Motor neuron (in vitro differentiated cells): ENCODE results near the gene ST6GALNAC3. TPM values are rescaled to one million over a fixed set of nuclear protein-coding genes. Genes with fewer than 3 reads are reported as not detected.
A peak's percentile ranks its signal among the peaks of the same experiment; 100 is the strongest.

Experiments
- ATAC-seq, 8 experiments: fragments of 200-7000 bp; cut with Tn5 transposase; replicated peaks in 6 of 8; 2 replicates each; pipeline ENCODE4 v1.8.0; 2021; ENCODE audit warnings: mild to moderate bottlenecking in 8 of 8, moderate library complexity in 8 of 8
- H3K27ac ChIP-seq, 2 donors: fragments of 250-450 bp; sonication (Bioruptor Pico); 2 replicates each; pipeline ENCODE4 v1.9.0; 2021; ENCODE audit warnings: antibody characterized with exemption in 2 of 2, mild to moderate bottlenecking in 2 of 2, moderate library complexity in 1 of 2
- H3K4me1 ChIP-seq, 2 donors: fragments of 250-450 bp; sonication (Bioruptor Pico); replicated peaks in 1 of 2; 2 replicates each; pipeline ENCODE4 v1.6.1; 2021; ENCODE audit warnings: antibody characterized with exemption in 2 of 2, mild to moderate bottlenecking in 2 of 2, moderate library complexity in 1 of 2
- H3K4me3 ChIP-seq, 5 donors: fragments of 250-450 bp; sonication (Bioruptor Pico); 2 replicates each; pipeline ENCODE4 v1.9.0; 2021; ENCODE audit warnings: antibody characterized with exemption in 5 of 5, mild to moderate bottlenecking in 5 of 5, moderate library complexity in 4 of 5
- WGBS, 10 experiments: fragments of 450-650 bp; shearing (Covaris generic); methylation state at CpG; one replicate each; pipeline ENCODE4 v1.0.0; 2022; 5-methylcytosine and 5-hydroxymethylcytosine counted together
- in situ Hi-C, 9 experiments: fragments of 400-800 bp; cut with MboI; loops; one replicate each; pipeline ENCODE4 v1.15.0; 2021; ENCODE audit warnings: low sequenced_read_pairs in 9 of 9, low pct_unique_long_range_greater_than_20kb in 2 of 9; ENCODE audit not compliant: unreplicated experiment in 9 of 9
- total RNA-seq, 8 experiments: library from RNA; unstranded; fragments of 300-600 nt; gene quantifications; 2 replicates each; pipeline versions ENCODE4 v1.2.3 to v1.2.4, GENCODE V29; 2022

ST6GALNAC3 gene
- total RNA-seq, 8 experiments from 2014 or later, result 0.31 to 39.5 (median 3.9) TPM; not detected in 1

DNA sequence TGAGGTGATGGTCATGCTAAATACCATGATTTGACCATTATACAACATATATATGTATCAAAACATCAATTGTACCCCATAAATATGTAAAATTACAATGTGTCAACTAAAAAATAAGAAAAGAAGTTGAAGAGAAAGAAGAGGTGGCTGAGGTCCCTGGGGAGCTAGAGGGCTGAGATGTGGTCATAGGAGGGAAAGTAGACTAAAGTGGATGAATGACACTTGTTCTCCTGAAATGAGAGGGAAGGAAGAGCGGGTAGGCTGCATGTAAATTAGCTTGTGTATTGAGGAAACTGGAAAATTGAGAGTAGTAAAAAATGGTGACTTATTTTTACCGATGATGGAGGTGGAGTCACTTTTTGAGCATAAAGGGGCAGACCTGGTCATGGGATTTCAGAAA, 117.0 kb downstream of the ST6GALNAC3 start:
- ATAC-seq, result no peak
- in situ Hi-C loops, result no loop called here
- Histone ChIP-seq H3K4me1 (peaks cover 6 to 9% of the 10 kb centered on the region in 2 donors), H3K4me3 (no peak overlapping the region), H3K27ac (no peak overlapping the region)
- 39 to 100% (median 92%) methylated on average over 1 to 2 of the region's 2 CpGs; no CpG with 5 or more reads in 1 of the 10 experiments for WGBS, 10 experiments

DNA sequence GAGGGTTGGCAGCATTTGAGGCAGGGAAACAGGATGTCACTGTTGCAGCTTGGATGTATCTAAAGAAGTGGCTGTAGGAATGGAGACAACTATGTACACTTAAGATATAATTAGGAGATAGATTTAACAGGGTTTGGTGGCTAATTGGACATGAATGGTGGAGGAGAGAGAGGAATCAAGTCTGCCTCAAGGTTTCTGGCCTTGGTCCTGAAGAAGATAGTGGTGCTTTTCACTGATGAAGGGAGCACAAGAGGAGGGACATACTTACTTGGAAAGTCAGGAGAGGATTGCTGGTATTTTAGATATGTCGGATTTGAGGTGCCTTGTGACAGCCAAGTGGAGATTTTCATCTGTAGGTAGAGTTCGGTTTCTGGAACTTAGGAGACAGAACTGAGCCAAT, 123.9 kb downstream of the ST6GALNAC3 start:
- WGBS, 10 experiments, result 10 to 100% (median 90%) methylated on average over 1 to 2 of the region's 2 CpGs; no CpG with 5 or more reads in 3 of the 10 experiments
- Histone ChIP-seq H3K4me1 (peaks cover 4 to 5% of the 10 kb centered on the region in 2 donors), H3K27ac (no peak overlapping the region), H3K4me3 (no peak overlapping the region)
- ATAC-seq, result no peak
- in situ Hi-C loops, result no loop called here

DNA sequence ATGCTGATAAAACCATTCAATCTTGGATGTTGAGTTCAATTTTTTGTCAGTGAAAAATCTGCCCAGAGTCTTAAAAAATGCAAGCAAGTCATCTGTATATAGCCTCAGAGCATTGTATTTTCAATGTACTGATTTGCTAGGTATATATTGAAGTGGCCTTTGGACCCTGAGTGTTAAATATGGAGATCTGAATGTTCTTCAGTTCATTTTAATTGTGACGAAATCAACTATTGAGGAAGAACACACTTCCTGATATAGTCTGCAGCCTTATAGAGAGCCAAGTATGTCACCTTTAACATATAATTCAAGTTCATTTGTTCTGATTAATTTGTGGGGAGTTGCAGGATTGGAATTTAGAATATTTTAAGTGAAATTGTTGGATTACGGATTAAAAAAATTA, 128.1 kb downstream of the ST6GALNAC3 start:
- Histone ChIP-seq H3K4me1 (no peaks in the 10 kb centered on the region), H3K4me3 (no peak overlapping the region), H3K27ac (no peak overlapping the region)
- in situ Hi-C loops, result no loop called here
- peak in 1 of 8 experiments; percentile 11 for ATAC-seq
- WGBS, 10 experiments, result 50 to 100% (median 95%) methylated on average over 1 to 2 of the region's 2 CpGs; no CpG with 5 or more reads in 3 of the 10 experiments

DNA sequence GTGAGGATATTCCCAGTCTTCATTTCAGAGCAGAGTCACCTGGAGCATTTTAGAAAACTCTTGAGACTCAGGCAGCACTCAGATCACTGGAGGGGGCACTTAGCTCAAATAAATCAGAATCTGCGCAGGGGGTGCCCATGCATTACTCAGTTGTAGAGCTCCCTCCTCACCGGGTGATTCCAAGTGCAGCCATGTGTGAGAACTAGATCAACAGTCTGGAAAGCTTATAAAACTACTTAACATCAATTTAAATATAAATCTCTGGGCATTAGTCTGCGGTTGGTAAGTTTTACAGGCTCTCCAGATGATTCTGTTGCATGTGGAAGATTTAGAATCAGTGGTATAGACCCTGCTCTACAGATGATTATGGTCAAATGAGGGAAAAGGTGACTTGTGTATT, 128.6 kb downstream of the ST6GALNAC3 start:
- peak in 1 of 8 experiments; percentile 89 for ATAC-seq
- in situ Hi-C loops, result no loop called here
- 0 to 100% (median 78%) methylated on average over 1 to 3 of the region's 3 CpGs for WGBS, 10 experiments

DNA sequence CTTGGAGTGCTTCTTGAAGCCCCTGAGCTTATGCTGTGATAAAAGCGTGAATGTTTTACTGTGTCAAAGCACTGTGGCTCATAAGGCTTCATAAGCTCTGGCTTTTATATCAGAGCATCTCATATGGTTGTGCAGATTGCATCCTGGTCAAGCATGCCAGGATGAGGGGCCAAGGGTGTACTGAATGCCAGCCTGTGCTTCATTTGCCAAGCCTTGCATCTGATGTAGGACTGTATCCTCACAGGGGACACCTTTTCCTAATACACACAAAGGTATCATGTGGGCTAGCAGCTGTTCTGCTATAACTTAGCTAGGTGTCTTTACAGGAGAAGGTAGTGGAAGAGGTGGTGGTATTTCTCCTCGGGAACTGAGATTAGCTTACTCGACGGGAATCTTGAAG, 134.7 kb downstream of the ST6GALNAC3 start:
- Histone ChIP-seq H3K4me1 (no peaks in the 10 kb centered on the region), H3K4me3 (no peak overlapping the region), H3K27ac (no peak overlapping the region)
- no peak for ATAC-seq
- WGBS, 10 experiments, result 0 to 100% (median 89%) methylated on average over 1 to 4 of the region's 4 CpGs; no CpG with 5 or more reads in 4 of the 10 experiments
- in situ Hi-C loops, result no loop called here

More for the DNA sequence above, 128.6 kb downstream of the ST6GALNAC3 start:
- no peak overlapping the region for H3K4me3 ChIP-seq
- no peaks in the 10 kb centered on the region for H3K4me1 ChIP-seq
- no peak overlapping the region for H3K27ac ChIP-seq

DNA sequence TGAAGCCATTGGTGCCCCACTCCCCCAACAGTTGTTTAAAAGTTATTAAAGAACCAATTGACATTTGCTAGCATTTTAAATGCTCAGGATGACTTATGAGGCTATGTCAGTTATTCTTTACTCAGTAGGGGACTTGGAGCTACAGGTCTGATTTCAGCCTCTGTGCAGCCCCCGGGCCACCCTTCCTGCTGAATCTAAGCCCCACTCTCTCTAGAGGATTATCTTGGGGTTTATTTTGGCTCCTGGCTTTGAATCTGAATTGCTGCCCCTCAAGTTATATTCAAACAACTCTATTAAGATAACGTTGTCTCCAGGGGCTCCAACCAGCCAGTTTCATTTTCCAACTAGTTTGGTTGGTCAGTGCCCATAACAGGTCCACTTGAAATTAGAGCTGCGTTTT, 135.1 kb downstream of the ST6GALNAC3 start:
- in situ Hi-C loops, result no loop called here
- WGBS, 10 experiments, result 0 to 93% (median 74%) methylated on average over 1 to 3 of the region's 3 CpGs; no CpG with 5 or more reads in 2 of the 10 experiments

DNA sequence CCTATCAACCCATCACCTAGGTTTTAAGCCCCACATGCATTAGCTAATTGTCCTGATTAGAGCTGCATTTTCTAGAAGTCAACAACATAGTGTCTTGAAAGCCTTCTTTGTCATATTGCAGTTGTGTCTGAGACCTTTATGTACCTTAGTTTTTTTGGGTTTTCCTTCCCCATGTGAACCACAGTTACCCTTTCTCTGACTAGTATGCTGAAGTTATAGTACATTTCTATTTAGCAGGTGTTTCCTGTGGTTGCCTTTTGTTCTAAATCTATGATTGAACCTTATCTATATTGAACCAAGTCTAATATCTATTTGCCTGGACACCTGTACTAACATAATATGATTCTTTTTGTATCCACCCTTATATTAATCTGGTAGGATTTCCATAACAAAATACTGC, 135.6 kb downstream of the ST6GALNAC3 start:
- no peak overlapping the region for H3K4me3 ChIP-seq
- H3K4me1 ChIP-seq, result no peaks in the 10 kb centered on the region
- in situ Hi-C loops, result no loop called here
- ATAC-seq, result no peak
- no peak overlapping the region for H3K27ac ChIP-seq

More for the DNA sequence above, 135.1 kb downstream of the ST6GALNAC3 start:
- no peak for ATAC-seq
- Histone ChIP-seq H3K27ac (no peak overlapping the region), H3K4me1 (no peaks in the 10 kb centered on the region), H3K4me3 (no peak overlapping the region)

DNA sequence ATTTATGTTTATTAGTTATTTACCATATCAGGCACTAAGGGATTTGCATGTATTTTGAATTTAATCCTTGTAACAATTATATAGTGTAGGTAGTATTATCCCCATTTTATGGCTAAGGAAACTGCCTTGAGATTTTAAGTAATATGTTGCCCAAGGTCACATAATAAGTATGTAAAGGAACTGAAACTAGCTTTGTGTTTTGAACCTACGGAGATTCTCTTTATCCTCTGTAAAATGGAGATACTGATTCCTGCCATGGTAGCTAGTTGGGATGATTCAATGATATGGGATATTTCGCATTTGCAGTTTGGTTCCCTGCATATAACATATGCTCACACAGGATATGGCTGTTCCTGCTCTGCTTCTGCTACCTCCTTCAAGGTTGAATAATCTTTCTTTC, 144.3 kb downstream of the ST6GALNAC3 start:
- no peaks in the 10 kb centered on the region for H3K4me1 ChIP-seq
- ATAC-seq, result no peak
- H3K4me3 ChIP-seq, result no peak overlapping the region
- WGBS, 10 experiments, result 24 to 100% (median 90%) methylated on average over 2 of the region's 2 CpGs; no CpG with 5 or more reads in 1 of the 10 experiments
- in situ Hi-C loops, result no loop called here
- H3K27ac ChIP-seq, result no peak overlapping the region

DNA sequence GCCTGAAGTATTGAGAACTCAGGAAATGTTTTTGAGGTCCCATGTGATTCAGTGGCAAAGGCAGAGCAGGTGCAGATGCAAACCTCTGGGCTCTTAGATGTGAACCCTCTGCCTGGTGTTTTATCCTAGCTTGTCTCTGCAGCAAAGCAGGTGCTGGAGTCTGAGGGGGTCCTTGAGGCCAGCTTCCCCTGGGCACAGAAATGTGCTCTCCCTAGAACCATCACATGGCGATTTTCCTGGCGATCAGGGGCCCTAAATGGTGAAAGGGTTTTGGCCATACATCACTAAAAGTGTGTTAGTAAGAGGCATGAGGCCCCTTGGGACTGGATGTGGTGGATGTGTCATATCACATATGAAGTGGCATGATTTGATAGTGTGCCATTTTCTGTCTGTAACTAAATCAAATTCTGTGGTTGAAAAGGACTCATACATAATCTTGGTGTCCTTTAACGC, 144.8 kb downstream of the ST6GALNAC3 start:
- in situ Hi-C loops, result no loop called here
- Histone ChIP-seq H3K27ac (no peak overlapping the region), H3K4me3 (no peak overlapping the region), H3K4me1 (no peaks in the 10 kb centered on the region)
- 25 to 100% (median 88%) methylated on average over 1 to 3 of the region's 3 CpGs; no CpG with 5 or more reads in 3 of the 10 experiments for WGBS, 10 experiments
- ATAC-seq, result no peak

DNA sequence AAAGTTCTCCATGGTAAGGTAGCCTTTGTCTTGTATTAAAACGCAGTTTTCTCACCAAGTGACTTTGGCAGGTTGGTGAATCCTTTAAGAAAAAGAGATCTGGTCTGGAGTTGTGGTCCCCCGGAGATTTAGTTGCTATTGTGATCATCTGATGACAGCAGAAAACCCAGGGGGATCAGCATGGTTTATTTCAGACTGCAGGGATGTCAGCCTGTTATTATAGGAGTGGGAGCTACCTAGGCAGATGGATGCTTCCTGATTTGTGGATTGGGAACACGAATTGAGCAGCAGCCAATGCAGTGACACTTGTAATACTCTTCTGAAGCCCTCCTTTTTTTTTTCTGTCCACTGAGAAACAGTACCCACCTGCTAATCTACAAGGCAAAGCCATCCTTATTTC, 150.2 kb downstream of the ST6GALNAC3 start:
- Histone ChIP-seq H3K4me1 (peaks cover 0 to 17% of the 10 kb centered on the region in 2 donors), H3K4me3 (no peak overlapping the region), H3K27ac (no peak overlapping the region)
- 0 to 100% (median 68%) methylated on average over 1 to 3 of the region's 3 CpGs; no CpG with 5 or more reads in 1 of the 10 experiments for WGBS, 10 experiments
- in situ Hi-C loops, result no loop called here
- ATAC-seq, result peak in 3 of 8 experiments; percentile 60 to 64 (median 62)

DNA sequence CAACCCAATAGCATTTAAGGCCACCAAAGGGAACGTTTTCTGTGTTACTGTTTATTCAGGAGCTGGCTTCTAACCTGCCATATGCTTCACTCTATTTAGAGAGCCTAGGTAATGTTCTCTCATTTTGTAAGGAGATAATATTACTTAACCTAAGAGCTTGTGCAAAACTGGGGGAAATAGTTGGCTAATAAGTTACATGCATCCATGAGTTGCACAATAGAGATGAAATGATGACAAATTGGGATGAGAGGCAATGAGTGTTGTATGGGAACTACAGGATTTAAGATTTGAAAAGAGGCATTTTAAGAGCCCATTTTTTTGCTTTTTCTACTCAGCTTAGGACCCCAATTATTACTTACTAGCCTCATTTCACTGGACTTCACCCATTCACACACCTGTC, 151.0 kb downstream of the ST6GALNAC3 start:
- no peak for ATAC-seq
- 0 to 55% (median 19%) methylated on average over 1 of the region's 1 CpG; no CpG with 5 or more reads in 2 of the 10 experiments for WGBS, 10 experiments
- peaks cover 0 to 20% of the 10 kb centered on the region in 2 donors for H3K4me1 ChIP-seq
- H3K27ac ChIP-seq, result no peak overlapping the region
- H3K4me3 ChIP-seq, result no peak overlapping the region
- in situ Hi-C loops, result no loop called here

DNA sequence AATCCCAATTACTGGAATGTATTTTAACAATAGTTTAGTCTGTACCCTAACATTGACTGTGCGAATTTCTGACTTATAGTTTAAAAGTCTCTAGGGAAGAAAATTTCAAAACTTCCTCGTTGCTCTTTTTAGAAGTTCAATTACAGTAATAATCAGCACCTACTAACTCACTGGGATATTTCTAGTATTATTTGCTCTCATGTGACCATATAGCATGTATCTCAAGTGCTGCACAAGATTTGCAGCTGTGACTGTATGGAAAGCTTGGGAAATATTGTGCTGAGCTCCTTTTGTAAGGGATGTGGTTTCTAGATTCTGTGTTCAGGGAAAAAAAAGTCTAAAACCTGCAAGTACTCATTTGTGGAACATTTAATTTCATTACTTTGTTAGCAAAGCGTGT, 153.1 kb downstream of the ST6GALNAC3 start:
- Histone ChIP-seq H3K4me3 (no peak overlapping the region), H3K4me1 (peaks cover 0 to 20% of the 10 kb centered on the region in 2 donors), H3K27ac (no peak overlapping the region)
- in situ Hi-C loops, result no loop called here
- no peak for ATAC-seq
- WGBS, 10 experiments, result 3 to 94% (median 85%) methylated on average over 2 to 3 of the region's 3 CpGs; no CpG with 5 or more reads in 2 of the 10 experiments

DNA sequence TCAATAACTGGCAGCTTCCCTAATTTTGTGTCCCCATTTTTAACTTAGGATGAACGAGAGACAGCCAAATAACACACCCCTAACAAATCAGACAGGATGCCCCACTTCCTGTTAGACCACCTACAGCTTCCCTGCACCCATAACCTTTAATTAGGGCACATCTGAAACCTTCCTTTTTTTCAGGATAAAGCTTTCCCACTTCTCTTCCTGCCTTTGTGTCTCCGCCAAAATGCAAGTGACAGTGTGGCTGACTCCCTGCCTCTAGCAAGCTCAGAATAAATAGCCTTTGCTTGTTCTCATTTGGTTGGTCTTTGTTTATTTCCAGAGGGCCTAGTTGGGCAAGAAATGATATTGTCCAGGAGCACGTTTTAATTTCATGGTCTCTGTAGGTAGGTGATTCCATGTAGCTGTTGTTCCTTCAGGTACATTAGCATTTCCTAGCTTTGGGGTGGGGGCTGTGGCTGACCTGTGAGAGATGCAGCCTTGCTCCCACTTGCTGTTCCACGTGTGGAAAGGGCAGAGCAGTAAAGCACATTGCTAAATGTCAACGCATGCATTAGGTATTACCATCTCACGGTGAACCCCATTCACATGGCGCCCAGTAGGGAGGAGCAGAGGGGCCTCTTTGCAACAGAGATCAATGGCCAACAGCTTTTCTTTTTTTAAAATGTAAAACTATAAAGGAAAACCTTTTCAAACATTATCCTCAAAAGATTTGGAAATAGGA, 154.9 kb downstream of the ST6GALNAC3 start:
- H3K4me1 ChIP-seq, result peaks cover 0 to 24% of the 10 kb centered on the region in 2 donors
- in situ Hi-C loops, result no loop called here
- no peak for ATAC-seq
- WGBS, 10 experiments, result 21 to 80% (median 48%) methylated on average over 1 to 6 of the region's 7 CpGs; no CpG with 5 or more reads in 1 of the 10 experiments
- H3K4me3 ChIP-seq, result no peak overlapping the region
- no peak overlapping the region for H3K27ac ChIP-seq
